ENCODE results near the gene TTC9B. TPM values are rescaled to one million over a fixed set of nuclear protein-coding genes. Genes with fewer than 3 reads are reported as not detected.

The TTC9B gene
- total and polyA plus RNA-seq, 2 of the 13 experiments (the other 11 are each of a cell fraction or from before 2014, with no cell fraction given), result not detected

GRCh38 chr19:40191836-40192646, 26.1 kb downstream of the TTC9B start (continued):
- TF ChIP-seq CTCF (CRISPR knock-in tag; IDR thresholded peaks at IDR 0.05) (0 out of 2 replicates have a peak, but pooled peaks have one; percentile 23), ZNF788 (CRISPR knock-in tag; IDR thresholded peaks at IDR 0.05; ENCODE audit: borderline replicate concordance) (0 out of 2 replicates have a peak, but pooled peaks have one; percentile 29), SAP130 (CRISPR knock-in tag; IDR thresholded peaks at IDR 0.05; ENCODE audit: low read depth) (peak; percentile 23; the same call in 1 of the 2 replicates), THAP9 (CRISPR knock-in tag; IDR thresholded peaks at IDR 0.05; ENCODE audit: borderline replicate concordance) (peak; percentile 37; the same call in 1 of the 2 replicates), MATR3 (CRISPR knock-in tag; IDR thresholded peaks at IDR 0.05) (no peak), ZFP82 (CRISPR knock-in tag; IDR thresholded peaks at IDR 0.05; ENCODE audit: borderline replicate concordance) (0 out of 2 replicates have a peak, but pooled peaks have one; percentile 11), HDAC1 (CRISPR knock-in tag; IDR thresholded peaks at IDR 0.05) (peak; percentile 44; the same call in 1 of the 2 replicates), ZNF281 (CRISPR knock-in tag; IDR thresholded peaks at IDR 0.05; ENCODE audit: borderline replicate concordance) (peak; percentile 38; the same call in 1 of the 2 replicates), MAZ (IDR thresholded peaks at IDR 0.05; ENCODE audit: borderline replicate concordance, low read depth, low read length) (no peak), MAZ (CRISPR knock-in tag; IDR thresholded peaks at IDR 0.05; ENCODE audit: low read depth) (0 out of 2 replicates have a peak, but pooled peaks have one; percentile 25), KDM2A (CRISPR knock-in tag; IDR thresholded peaks at IDR 0.05; ENCODE audit: borderline replicate concordance, low read depth) (peak; percentile 30; the same call in 1 of the 2 replicates), MLX (CRISPR knock-in tag; IDR thresholded peaks at IDR 0.05) (no peak), EED (CRISPR knock-in tag; IDR thresholded peaks at IDR 0.05) (peak; percentile 49; the same call in 1 of the 2 replicates), HMG20B (CRISPR knock-in tag; conservative IDR thresholded peaks at IDR 0.05) (no peak), NR2F2 (IDR thresholded peaks at IDR 0.05; ENCODE audit: borderline replicate concordance, low read depth) (no peak), ZC3H13 (CRISPR knock-in tag; IDR thresholded peaks at IDR 0.05) (0 out of 2 replicates have a peak, but pooled peaks have one; percentile 12)
